ENCODE results near the gene CAST. TPM values are rescaled to one million over a fixed set of nuclear protein-coding genes. Genes with fewer than 3 reads are reported as not detected.

CAST gene
- total RNA-seq, 2 experiments from 2014 or later: 118 to 122 TPM

- Mint-ChIP-seq H3K36me3 (ENCODE audit: low read depth) (peaks cover 7% of the 10 kb centered on the region), H3K4me3 (no peak overlapping the region), H3K4me1 (ENCODE audit: low read depth) (peaks cover 13% of the 10 kb centered on the region), H3K9me3 (no peaks in the 10 kb centered on the region), H3K27ac (no peak overlapping the region), H3K27me3 (ENCODE audit: low read depth) (no peaks in the 10 kb centered on the region)
- DNase-seq: no peak
- intact Hi-C loops (cut with micrococcal nuclease): no loop called here
- CTCF ChIA-PET: no interaction called here
Measured at GRCh38 chr5:96680759-96681470, 18.7 kb downstream of the CAST start.

- H3K27ac Mint-ChIP-seq: no peak overlapping the region
- intact Hi-C loops (cut with micrococcal nuclease): no loop called here
- H3K27me3 Mint-ChIP-seq (ENCODE audit: low read depth): no peaks in the 10 kb centered on the region
- no peaks in the 10 kb centered on the region for H3K9me3 Mint-ChIP-seq
- DNase-seq: no peak
- peaks cover 18% of the 10 kb centered on the region for H3K4me1 Mint-ChIP-seq (ENCODE audit: low read depth)
- H3K4me3 Mint-ChIP-seq: no peak overlapping the region
- CTCF ChIA-PET: interaction anchor here (2.1 kb wide), 1 partner anchor 13 kb away, joined by 6 read pairs; no protein-coding TSS in a partner anchor
- H3K36me3 Mint-ChIP-seq (ENCODE audit: low read depth): peaks cover 7% of the 10 kb centered on the region
Measured at GRCh38 chr5:96683392-96683791, 21.2 kb downstream of the CAST start.

GRCh38 chr5:96683810-96684209 lies 21.6 kb downstream of the CAST start:
- CTCF ChIA-PET: interaction anchor here (2.1 kb wide), 1 partner anchor 14 kb away, joined by 6 read pairs; no protein-coding TSS in a partner anchor
- intact Hi-C loops (cut with micrococcal nuclease): no loop called here

GRCh38 chr5:96687080-96687479 lies 24.9 kb downstream of the CAST start:
- intact Hi-C loops (cut with micrococcal nuclease): loop anchor here (1.0 kb wide), 1 partner anchor 24 kb away; no protein-coding TSS in a partner anchor
- CTCF ChIA-PET: interaction anchor here (1.2 to 5.1 kb wide), 5 partner anchors 9 to 73 kb away, joined by 4 to 42 read pairs (median 6); no protein-coding TSS in a partner anchor
- no peaks in the 10 kb centered on the region for H3K9me3 Mint-ChIP-seq

More at GRCh38 chr5:96683810-96684209, 21.6 kb downstream of the CAST start:
- peaks cover 18% of the 10 kb centered on the region for H3K4me1 Mint-ChIP-seq (ENCODE audit: low read depth)
- H3K27ac Mint-ChIP-seq: no peak overlapping the region
- no peak for DNase-seq
- H3K4me3 Mint-ChIP-seq: no peak overlapping the region
- H3K36me3 Mint-ChIP-seq (ENCODE audit: low read depth): peaks cover 5% of the 10 kb centered on the region
- no peaks in the 10 kb centered on the region for H3K27me3 Mint-ChIP-seq (ENCODE audit: low read depth)
- H3K9me3 Mint-ChIP-seq: no peaks in the 10 kb centered on the region

GRCh38 chr5:96687812-96688453 lies 25.8 kb downstream of the CAST start:
- peaks cover 14% of the 10 kb centered on the region for H3K4me1 Mint-ChIP-seq (ENCODE audit: low read depth)
- H3K27ac Mint-ChIP-seq: no peak overlapping the region
- H3K9me3 Mint-ChIP-seq: no peaks in the 10 kb centered on the region
- intact Hi-C loops (cut with micrococcal nuclease): loop anchor here (1.0 kb wide), 3 partner anchors 25 to 344 kb away; no protein-coding TSS in a partner anchor
- no peak for DNase-seq
- H3K27me3 Mint-ChIP-seq (ENCODE audit: low read depth): no peaks in the 10 kb centered on the region
- CTCF ChIA-PET: interaction anchor here (0.7 to 5.1 kb wide), 7 partner anchors 8 to 472 kb away, joined by 3 to 42 read pairs (median 6); no protein-coding TSS in a partner anchor
- H3K4me3 Mint-ChIP-seq: no peak overlapping the region
- peaks cover 2% of the 10 kb centered on the region for H3K36me3 Mint-ChIP-seq (ENCODE audit: low read depth)

More at GRCh38 chr5:96687080-96687479, 24.9 kb downstream of the CAST start:
- Mint-ChIP-seq H3K27ac (no peak overlapping the region), H3K4me3 (no peak overlapping the region), H3K27me3 (ENCODE audit: low read depth) (no peaks in the 10 kb centered on the region), H3K4me1 (ENCODE audit: low read depth) (peaks cover 18% of the 10 kb centered on the region), H3K36me3 (ENCODE audit: low read depth) (peaks cover 2% of the 10 kb centered on the region)
- no peak for DNase-seq

- intact Hi-C loops (cut with micrococcal nuclease): no loop called here
- Mint-ChIP-seq H3K27ac (no peak overlapping the region), H3K27me3 (ENCODE audit: low read depth) (no peaks in the 10 kb centered on the region), H3K4me3 (no peak overlapping the region), H3K36me3 (ENCODE audit: low read depth) (peaks cover 2% of the 10 kb centered on the region), H3K9me3 (no peaks in the 10 kb centered on the region), H3K4me1 (ENCODE audit: low read depth) (peaks cover 7% of the 10 kb centered on the region)
- CTCF ChIA-PET: interaction anchor here (1.3 to 5.1 kb wide), 3 partner anchors 10 to 178 kb away, joined by 3 to 42 read pairs (median 4); no protein-coding TSS in a partner anchor
- DNase-seq: no peak
Measured at GRCh38 chr5:96690861-96691260, 28.7 kb downstream of the CAST start.

GRCh38 chr5:96691503-96692303 lies 29.5 kb downstream of the CAST start:
- no peak for DNase-seq
- Mint-ChIP-seq H3K36me3 (ENCODE audit: low read depth) (no peaks in the 10 kb centered on the region), H3K27ac (no peak overlapping the region), H3K9me3 (no peaks in the 10 kb centered on the region), H3K4me3 (no peak overlapping the region), H3K27me3 (ENCODE audit: low read depth) (no peaks in the 10 kb centered on the region), H3K4me1 (ENCODE audit: low read depth) (peaks cover 7% of the 10 kb centered on the region)
- CTCF ChIA-PET: no interaction called here
- intact Hi-C loops (cut with micrococcal nuclease): no loop called here

- CTCF ChIA-PET: interaction anchor here (0.5 kb wide), 1 partner anchor 19 kb away, joined by 3 read pairs; no protein-coding TSS in a partner anchor
- H3K4me1 Mint-ChIP-seq (ENCODE audit: low read depth): peaks cover 3% of the 10 kb centered on the region
- peaks cover 2% of the 10 kb centered on the region for H3K36me3 Mint-ChIP-seq (ENCODE audit: low read depth)
- no peaks in the 10 kb centered on the region for H3K9me3 Mint-ChIP-seq
- H3K27me3 Mint-ChIP-seq (ENCODE audit: low read depth): no peaks in the 10 kb centered on the region
- H3K27ac Mint-ChIP-seq: no peak overlapping the region
- intact Hi-C loops (cut with micrococcal nuclease): no loop called here
- no peak overlapping the region for H3K4me3 Mint-ChIP-seq
- DNase-seq: no peak
Measured at GRCh38 chr5:96692441-96692840, 30.3 kb downstream of the CAST start.

- Mint-ChIP-seq H3K36me3 (ENCODE audit: low read depth) (peaks cover 6% of the 10 kb centered on the region), H3K27me3 (ENCODE audit: low read depth) (no peaks in the 10 kb centered on the region), H3K4me3 (no peak overlapping the region), H3K27ac (no peak overlapping the region), H3K4me1 (ENCODE audit: low read depth) (peaks cover 29% of the 10 kb centered on the region), H3K9me3 (no peaks in the 10 kb centered on the region)
- no peak for DNase-seq
- CTCF ChIA-PET: no interaction called here
- intact Hi-C loops (cut with micrococcal nuclease): no loop called here
Measured at GRCh38 chr5:96699186-96699820, 37.1 kb downstream of the CAST start.

GRCh38 chr5:96702503-96703383 lies 40.6 kb downstream of the CAST start:
- Mint-ChIP-seq H3K27me3 (ENCODE audit: low read depth) (no peaks in the 10 kb centered on the region), H3K36me3 (ENCODE audit: low read depth) (peaks cover 3% of the 10 kb centered on the region), H3K9me3 (no peaks in the 10 kb centered on the region), H3K4me1 (ENCODE audit: low read depth) (peaks cover 47% of the 10 kb centered on the region), H3K4me3 (peak overlapping the region; percentile 87), H3K27ac (peak overlapping the region; percentile 88)
- DNase-seq: peak; percentile 89
- intact Hi-C loops (cut with micrococcal nuclease): loop anchor here (1.0 to 5.0 kb wide), 18 partner anchors 13 to 1056 kb away; partner anchors contain the start of genes CAST, ELL2, GLRX and RFESD
- CTCF ChIA-PET: interaction anchor here (0.6 to 1.1 kb wide), 3 partner anchors 26 to 358 kb away, joined by 3 to 5 read pairs (median 3); no protein-coding TSS in a partner anchor

Measured in activated naive CD4-positive, alpha-beta T cell treated with anti-CD3 and anti-CD28 coated beads for 36 hours (primary cell).